DMS53 (cell line): Measurements from ENCODE around the gene RELB.
"Not testable (repeated sequence)": the region's sequence is repeated elsewhere in the genome, so short reads cannot be mapped to it uniquely, and the experiment has no call there.

Experiments
- DNase-seq: peaks from one replicate; lab custom pipeline; 2025; lab: John Stamatoyannopoulos, UW

Gene RELB, protein sequence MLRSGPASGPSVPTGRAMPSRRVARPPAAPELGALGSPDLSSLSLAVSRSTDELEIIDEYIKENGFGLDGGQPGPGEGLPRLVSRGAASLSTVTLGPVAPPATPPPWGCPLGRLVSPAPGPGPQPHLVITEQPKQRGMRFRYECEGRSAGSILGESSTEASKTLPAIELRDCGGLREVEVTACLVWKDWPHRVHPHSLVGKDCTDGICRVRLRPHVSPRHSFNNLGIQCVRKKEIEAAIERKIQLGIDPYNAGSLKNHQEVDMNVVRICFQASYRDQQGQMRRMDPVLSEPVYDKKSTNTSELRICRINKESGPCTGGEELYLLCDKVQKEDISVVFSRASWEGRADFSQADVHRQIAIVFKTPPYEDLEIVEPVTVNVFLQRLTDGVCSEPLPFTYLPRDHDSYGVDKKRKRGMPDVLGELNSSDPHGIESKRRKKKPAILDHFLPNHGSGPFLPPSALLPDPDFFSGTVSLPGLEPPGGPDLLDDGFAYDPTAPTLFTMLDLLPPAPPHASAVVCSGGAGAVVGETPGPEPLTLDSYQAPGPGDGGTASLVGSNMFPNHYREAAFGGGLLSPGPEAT

DNA sequence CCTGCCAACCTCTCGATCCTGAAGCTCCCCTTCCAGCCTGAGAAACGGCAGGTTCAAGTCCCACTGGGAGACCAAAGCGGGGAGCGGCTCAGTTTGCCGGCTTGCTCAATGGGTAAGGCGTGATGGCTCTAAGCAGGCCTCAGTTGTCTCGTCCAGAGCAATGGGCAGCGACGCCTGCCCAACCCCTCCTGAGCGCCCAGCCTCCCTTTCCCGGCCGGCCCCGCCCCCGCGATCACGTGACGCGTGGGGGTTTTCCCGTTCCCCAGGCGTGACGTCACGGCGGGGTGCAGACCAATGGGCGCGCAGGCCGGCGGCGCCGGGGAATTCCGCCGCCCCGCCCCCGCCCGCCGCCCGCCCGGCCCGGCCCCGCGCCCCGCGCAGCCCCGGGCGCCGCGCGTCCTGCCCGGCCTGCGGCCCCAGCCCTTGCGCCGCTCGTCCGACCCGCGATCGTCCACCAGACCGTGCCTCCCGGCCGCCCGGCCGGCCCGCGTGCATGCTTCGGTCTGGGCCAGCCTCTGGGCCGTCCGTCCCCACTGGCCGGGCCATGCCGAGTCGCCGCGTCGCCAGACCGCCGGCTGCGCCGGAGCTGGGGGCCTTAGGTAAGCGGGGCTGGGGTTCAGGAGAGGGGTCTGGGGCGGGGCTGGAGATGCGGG is at the start of gene RELB:
Gene RELB (plus strand): TSS at position 378 of the 653 bp plus-strand sequence. CDS start 116 bp downstream, at position 494.
- peak; percentile 95 for DNase-seq

DNA sequence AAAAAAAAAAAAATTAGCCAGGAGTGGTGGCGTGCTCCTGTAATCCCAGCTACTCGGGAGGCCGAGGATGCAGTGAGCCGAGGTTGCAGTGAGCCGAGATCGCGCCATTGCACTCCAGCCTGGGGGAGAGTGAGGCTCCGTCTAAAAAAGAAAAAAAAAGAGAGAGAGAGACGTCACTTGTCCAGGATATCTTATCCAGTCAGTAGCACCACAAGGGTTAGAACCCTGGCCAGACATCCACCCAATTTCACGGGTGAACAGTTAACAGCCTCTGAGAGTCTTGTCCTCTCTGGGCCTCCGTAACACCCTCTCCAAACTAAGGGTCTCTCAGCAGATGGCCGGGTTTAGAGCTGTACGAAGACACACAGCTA is 47.0 kb upstream of the RELB start:
- DNase-seq: no peak

DNA sequence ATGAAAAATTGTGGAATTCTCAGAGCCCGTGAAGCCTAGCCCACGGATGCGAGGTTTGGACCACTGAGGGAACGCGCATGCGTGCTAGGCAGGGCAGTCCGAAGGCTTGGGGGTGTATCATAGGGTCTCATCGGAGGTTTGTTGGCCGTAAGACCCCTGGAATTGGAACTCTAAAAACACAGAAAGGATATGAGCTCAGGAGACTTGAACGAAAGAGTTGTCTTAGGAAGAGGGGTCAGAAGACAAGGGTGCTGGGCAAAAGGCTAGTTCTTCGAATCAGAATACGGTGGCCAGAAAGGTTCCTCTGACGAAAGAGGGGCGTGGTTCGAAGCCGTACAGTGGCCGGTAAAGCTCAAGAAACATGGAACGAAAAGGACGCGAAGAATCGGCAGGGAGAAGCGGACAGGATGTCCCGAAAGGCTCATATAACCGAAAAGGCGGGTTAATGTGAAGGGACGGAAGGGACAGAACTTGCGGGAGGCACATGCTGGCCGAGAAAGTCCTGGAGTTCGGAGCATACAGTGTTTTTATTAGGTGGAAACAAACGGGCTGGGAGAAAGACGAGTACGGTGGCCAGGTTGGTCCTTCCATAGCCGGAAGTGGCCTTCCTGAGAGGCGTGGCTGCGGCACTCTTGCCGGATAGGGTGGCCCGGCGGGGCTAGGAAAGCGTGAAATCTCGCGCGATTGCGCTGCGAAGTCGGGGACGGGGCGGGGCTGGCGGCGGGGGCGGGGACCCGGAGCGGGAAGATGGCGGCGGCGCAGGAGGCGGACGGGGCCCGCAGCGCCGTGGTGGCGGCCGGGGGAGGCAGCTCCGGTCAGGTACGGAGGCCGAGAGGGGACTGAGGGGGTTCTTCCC is 46.4 kb upstream of the RELB start, which contains the start of gene CLPTM1:
Gene CLPTM1 (plus strand): TSS at position 732 of the 856 bp plus-strand sequence. CDS start 16 bp downstream, at position 748.
- DNase-seq: peak; percentile 97

DNA sequence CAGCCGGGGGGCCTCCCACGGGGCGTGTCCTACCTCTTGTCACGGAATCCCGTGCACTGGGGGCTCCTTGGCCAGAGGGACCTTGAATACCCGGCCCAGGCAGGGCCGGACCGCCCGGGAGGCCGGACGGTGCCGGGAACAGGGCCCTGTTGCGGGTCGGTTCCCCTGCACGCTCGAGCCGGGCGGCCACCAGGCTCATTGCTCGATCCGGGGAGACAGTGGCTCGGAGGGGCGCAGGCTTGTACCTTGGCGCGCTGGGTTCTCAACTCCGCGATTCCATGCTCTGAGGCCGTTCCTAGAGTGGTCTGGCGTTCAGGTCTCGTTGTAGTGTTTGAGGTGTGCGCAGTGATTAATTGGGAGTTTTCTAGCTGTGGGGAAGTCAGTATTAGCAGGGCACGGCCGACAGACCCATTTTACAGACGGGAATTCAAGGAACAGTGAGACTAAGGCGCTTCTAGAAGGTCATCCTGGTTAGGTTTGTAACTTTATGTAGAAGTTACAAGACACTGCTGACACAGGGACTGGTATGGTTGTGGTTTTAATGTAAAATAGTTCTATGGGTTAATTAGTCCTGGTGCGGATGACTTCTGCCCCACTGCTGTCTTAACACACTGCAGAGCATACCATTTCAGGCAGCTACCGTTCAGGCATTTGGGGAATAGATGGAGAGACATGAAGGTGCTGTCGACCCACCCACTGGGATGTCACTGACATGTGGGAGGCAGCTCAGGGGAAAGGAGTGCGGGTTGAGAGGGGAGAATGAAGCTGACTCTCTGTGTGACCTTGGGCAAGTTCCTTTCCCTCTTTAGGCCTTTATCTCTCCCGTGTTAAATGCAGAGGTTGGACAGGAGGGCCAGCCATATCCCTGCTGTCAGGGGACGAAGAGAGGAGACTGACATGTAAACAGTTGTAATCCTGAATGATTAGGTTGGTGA is 45.5 kb upstream of the RELB start:
- peak; percentile 54 for DNase-seq

DNA sequence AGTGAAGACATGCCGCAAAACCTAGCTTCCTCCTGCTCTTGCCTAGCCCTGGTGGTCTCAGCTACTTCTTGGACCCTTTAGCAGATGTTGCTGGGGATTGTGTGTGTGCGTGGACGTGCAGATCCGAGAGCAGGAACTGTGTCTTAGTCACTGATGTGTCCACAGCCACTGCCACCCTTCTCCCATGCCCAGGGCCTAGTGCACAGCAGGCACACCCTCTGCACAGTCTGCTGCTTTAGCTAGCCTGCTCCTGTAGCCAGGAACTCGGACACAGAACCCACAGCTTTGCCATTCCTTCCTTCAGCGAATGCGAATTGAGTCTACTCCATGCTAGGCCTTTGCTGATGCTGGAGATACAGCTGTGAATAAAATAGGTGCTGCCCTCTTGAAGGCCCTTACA is 43.7 kb upstream of the RELB start:
- DNase-seq: no peak

DNA sequence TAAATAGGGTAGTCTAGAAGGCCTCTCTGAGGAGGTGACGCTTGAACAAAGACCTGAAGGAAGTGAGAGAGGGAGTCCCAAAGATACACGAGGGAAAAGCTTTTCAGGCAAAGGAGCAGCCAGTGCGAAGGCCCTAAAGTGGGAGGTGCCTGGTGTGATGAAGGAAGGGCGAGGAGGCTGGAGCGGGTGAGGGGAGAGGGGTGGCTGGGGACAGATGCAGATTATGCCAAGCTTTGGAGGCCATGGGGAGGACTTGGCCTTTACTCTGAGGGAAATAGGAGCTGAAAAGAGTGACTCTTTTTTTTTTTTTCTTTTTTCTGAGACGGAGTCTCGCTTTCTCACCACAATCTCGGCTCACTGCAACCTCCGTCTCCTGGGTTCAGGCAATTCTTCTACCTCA is 43.2 kb upstream of the RELB start:
- no peak for DNase-seq

DNA sequence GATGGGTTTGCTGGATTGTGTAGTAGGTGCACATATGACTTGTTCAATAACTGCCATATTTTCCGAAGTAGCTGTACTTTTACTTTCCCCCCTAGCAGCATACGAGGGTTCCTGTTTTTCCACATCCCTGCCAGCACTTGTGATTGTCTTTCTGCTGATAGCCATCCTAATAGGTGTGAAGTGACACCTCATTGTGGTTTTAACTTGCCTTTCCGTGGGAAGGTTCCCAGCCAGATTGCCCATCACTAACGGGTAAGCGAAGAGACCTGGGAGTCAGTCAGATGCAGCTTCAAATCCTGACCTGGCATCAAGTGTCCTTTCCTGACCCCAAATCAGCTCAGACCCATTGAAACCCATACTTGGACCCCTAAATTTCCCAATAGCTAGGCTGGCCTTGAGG is 41.6 kb upstream of the RELB start:
- DNase-seq: no peak

DNA sequence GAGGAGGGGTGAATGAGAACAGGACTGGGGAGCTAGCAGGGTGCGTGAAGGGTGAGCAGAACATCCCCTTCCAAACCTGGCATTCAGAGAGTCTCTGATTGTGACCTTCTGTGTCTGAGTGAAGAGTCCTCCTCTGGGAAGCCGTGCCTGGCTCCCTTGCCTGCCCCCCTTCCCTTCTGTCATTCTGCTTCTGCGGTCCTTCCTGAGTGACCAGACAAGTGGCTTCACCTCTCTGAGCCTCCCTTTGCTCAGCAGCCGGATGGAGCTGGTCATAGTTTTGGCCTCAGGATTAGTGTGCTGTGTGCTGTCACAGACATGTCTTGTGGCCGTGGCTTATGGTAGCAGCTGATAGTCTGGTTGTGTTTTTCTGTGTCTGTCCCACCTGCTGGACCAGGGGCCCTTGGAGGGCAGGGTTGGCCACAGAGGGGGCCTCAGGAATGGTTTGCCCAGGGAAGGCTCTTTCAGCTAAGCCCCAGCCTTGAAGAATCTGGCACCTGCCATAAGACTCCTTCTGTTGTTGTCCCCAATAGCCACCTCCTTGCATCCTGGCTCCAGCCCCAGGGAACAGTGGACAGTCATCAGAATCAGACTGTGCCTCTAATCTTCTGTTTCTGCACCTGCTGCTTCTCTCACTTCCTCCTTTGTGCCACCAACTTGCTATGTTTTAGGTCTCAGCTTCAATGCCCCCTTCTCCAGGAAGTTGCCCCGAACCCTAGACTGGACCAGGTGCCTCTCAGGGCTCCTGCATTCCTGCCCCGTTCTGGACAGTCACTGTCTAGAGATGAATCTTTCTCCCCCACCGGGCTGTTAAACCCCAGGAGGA is 40.1 kb upstream of the RELB start:
- DNase-seq: no peak

DNA sequence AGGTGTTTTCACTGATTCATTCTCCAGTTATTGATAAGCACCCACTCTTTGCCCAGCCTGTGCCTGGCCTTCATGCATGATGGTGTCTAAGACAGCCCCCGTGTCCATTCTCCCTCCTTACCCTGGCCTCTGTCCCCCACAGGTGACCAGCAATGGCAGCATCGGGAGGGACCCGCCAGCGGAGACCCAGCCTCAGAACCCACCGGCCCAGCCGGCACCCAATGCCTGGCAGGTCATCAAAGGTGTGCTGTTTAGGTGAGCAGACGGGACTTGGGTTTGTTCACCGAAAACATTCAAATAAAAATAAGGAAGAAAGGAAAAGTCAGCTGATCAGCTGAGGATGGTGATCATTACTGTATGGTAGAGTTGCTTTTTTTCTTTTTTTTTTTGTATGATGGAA is 39.4 kb upstream of the RELB start:
- DNase-seq: no peak

DNA sequence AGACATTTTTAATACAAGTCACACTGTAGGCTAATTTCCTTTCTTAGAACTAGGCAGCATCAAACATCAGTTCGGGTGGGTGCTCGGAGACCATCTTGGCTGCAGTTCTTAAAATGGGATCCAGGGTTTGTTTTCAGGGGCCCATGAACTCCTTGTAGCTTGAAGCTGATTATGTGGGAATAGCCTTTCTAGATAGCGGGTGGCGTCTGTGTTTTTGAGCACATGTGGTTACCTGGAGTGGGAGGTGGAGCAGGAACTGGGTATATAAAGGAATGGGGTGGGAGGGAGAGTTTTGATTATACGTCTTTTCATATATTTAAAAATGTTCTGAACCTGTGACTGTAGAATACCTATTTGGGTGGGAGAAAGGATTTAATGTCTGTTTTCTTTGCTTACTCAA is 33.1 kb upstream of the RELB start:
- DNase-seq: no peak

DNA sequence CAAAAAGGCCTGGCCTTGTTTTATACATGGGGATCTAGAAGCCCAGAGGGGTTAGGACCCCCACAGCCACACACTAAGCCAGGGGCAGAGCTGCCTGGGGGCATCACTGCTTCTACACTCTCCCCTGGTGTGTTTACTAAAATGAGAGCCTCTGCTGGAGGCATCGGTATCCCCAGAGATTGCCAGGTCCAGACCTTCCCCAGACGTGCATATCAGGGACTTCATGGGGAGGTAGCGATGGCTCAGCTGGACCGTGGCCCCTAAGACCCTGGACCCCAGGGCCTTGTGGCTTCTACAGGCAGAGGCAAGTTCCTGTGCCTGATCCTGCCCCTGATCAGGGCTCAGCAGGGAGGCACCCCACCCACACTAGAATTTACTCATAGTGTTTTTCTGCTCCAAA is 32.6 kb upstream of the RELB start:
- DNase-seq: no peak

DNA sequence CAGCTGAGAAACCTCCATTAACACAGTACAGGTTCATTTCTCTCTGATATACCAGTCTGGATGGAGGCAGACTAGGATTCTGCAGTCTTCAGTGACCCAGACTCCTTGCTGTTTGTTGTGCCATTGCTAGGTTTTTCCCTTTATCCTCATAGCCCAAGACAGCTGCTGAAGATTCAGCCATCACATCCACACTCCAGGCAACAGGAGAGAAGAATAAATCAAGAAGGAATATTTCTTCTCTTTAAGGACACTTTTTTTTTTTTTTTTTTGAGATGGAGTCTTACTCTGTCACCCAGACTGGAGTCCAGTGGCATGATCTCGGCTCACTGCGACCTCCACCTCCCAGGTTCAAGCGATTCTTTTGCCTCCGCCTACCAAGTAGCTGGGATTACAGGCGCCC is 31.8 kb upstream of the RELB start:
- DNase-seq: no peak

DNA sequence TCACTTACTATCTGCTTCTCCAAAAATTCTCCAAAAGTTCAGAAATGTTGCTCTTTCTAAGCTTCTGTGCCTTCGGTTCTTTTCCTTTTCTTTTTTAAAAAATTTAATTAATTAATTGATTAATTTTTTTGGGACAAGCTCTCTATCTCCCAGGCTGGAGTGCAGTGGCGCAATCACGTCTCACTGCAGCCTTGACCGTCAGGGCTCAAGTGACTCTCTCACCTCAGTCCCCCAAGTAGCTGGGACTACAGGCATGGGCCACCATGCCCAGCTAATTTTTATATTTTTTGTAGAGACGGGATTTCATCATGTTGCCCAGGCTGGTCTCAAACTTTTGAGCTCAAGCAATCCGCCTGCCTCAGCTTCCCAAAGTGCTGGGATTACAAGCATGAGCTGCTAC is 29.8 kb upstream of the RELB start:
- not testable (repeated sequence) for DNase-seq

DNA sequence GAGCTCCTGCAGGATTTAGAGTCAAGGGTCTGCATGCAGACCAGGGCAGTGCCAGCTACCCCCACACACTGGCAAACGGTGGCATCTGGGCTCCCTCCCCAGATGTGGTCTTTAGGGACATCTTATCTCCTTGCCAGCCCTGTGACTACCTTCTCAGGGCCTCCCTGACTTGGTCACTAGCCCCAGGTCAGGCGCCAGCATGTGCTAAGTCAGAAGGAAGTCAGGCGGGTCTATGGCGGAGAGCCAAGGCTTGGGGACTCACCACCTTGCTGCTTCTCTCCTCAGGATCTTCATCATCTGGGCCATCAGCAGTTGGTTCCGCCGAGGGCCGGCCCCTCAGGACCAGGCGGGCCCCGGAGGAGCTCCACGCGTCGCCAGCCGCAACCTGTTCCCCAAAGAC is 28.5 kb upstream of the RELB start:
- no peak for DNase-seq

DNA sequence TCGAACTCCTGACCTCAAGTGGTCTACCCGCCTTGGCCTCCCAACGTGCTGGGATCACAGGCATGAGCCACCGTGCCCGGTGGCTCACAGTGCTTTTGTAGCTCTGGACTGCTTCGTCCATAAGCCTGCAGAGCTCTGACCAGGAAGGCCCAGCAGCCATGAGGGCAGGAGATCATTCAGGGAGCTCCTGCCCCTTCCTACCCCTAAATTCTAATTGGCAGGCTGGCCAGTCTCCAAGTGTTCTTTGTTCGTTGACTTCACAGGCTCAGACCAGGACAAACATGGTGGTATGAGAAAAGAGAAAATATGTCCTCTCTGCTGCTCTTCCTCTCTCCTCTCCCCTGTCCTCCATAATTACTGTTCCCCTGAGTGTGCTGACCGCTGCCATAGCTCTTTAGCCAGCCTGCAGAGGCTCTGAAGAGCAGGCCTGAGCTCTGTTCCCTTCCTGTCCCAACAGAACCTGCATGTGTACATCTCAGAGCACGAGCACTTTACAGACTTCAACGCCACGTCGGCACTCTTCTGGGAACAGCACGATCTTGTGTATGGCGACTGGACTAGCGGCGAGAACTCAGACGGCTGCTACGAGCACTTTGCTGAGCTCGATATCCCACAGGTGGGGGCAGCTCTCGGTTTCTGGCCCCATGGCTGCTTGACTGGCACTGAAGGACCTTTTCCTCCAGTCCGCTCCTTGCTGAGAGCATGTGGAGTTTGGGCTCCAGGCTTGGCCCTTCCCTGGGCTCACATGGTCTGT is 27.1 kb upstream of the RELB start:
- no peak for DNase-seq

DNA sequence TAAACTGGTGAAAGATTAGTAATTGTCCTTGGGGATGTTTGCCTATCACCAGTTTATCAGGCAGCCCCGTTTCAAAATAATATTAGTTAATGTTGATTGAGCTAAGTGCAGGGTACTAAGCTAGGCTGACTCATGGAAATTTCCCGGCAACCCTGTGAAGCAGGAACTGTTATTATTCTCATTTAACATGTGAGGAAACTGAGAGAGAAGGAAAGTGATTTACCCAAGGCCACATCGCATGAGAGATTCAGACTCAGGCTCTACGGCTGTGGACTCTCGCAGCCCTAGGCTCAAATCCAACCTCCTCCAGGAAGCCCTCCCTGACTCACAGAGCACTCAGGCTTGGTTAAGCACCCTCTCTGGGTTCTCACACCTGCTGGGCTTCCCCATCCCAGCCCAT is 26.4 kb upstream of the RELB start:
- DNase-seq: no peak

DNA sequence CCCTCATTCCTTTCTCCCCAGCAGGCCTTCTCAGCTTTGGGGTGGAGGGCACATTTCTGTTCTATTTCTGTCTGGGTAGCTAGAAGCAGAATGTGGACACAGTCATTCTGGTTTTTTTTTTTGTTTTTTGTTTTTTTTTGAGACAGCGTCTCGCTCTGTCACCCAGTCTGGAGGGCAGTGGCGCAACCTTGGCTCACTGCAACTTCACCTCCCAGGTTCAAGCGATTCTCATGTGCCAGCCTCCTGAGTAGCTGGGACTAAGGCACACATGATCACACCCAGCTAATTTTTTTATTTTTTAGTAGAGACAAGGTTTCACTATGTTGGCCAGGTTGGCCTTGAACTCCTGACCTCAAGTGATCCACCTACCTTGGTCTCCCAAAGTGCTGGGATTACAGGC is 25.8 kb upstream of the RELB start:
- DNase-seq: no peak

DNA sequence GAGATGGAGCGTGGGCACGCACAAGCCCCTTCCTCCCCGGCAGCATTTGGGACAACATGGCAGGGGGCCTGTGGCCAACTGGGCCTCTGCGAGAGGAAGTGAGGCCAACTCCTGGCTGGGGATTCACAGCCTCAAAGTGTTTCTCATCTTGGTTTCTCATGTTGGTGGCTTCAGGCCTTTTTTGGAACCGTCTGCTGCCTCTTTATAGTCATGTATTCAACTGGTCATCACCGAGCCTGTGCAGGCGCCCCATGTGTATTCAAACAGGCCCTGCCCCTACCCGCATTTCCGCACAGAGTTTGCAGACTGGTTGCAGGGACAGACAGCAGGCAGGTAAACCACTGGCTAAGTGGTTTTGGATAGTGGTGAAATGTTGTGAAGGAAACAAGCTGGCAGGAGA is 17.3 kb upstream of the RELB start:
- DNase-seq: no peak

DNA sequence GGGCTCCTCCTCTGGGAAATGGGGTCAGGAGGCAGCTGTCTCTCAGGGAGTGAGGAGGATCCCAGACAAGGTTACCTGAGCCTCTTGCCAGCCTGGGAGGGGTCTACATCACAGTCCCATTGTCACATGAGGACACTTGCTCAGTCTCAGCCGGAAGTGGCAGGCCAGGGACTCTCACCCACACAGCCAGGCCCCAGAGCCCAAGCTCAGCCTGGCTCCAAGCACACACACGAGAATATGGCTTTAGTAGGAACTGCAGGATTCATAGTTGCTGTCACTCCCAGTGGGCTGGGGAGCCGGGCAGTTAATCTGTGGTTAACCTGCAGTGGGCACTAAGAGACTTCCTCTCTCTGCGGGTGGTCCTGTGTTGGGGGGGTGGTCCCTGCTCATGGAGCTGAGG is 15.8 kb upstream of the RELB start:
- DNase-seq: no peak

DNA sequence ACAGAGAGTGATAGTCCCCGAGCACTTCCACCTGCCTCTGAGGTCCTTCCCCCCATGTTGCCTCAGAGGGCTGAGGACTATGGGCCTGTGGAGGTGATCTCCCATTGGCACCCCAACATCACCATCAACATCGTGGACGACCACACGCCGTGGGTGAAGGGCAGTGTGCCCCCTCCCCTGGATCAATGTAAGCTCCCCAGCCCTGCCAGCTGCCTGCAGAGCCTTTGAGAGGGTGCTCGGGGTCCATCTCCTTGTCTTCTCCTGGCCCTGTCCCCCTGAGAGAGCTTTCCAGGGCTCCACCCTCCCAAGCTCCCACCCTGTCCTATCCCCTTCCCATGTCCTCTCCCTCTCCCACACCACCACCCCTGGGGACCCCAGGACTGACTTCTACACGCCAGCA is 14.9 kb upstream of the RELB start:
- DNase-seq: no peak
